ENCODE measurements around the gene CAMKK1.

Gene CAMKK1

GRCh38 chr17:3900646-3901045 is 7.8 kb upstream of the CAMKK1 start:
- Histone ChIP-seq H3K36me3 (ENCODE audit: insufficient read depth, low read length) (no peaks in the 10 kb centered on the region), H3K27me3 (ENCODE audit: insufficient read depth, low read length) (peaks cover 8% of the 10 kb centered on the region), H2AFZ (ENCODE audit: low read depth, low read length) (no peak overlapping the region), H3K4me1 (ENCODE audit: insufficient read depth, low read length) (no peaks in the 10 kb centered on the region), H3K4me3 (ENCODE audit: low read length) (no peak overlapping the region), H3K9me3 (ENCODE audit: low read length) (no peaks in the 10 kb centered on the region)

DNA sequence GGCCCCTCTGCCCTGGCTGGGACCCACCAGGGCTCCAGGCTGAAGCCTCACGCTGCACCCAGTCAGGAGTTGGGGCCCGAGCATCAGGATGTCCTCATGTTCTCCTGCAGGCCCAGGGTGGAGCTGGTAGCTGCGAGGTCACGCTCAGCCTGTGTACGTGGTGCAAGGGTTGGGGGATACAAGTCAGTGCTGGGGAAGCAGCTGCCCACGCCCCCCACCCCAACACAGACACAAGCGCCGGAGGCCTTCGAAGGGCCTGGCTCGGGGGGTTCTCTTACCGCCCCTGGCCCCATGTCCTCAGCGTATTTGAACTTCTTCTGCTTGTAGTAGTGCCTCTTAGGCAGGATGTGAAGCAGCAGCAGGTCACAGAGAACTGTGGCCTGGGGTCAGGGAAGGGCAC is 4.9 kb upstream of the CAMKK1 start:
- Histone ChIP-seq H2AFZ (ENCODE audit: low read depth, low read length) (no peak overlapping the region), H3K27me3 (ENCODE audit: insufficient read depth, low read length) (peaks cover 13% of the 10 kb centered on the region)

GRCh38 chr17:3896968-3897235 is 4.0 kb upstream of the CAMKK1 start:
- no peaks in the 10 kb centered on the region for H3K9me3 ChIP-seq (ENCODE audit: low read length)
- H3K4me3 ChIP-seq (ENCODE audit: low read length): no peak overlapping the region
- peaks cover 3% of the 10 kb centered on the region for H3K4me1 ChIP-seq (ENCODE audit: insufficient read depth, low read length)
- peaks cover 16% of the 10 kb centered on the region for H3K27me3 ChIP-seq (ENCODE audit: insufficient read depth, low read length)
- H2AFZ ChIP-seq (ENCODE audit: low read depth, low read length): no peak overlapping the region
- H3K36me3 ChIP-seq (ENCODE audit: insufficient read depth, low read length): no peaks in the 10 kb centered on the region

More for the DNA sequence above, 4.9 kb upstream of the CAMKK1 start:
- no peaks in the 10 kb centered on the region for H3K36me3 ChIP-seq (ENCODE audit: insufficient read depth, low read length)
- no peaks in the 10 kb centered on the region for H3K4me1 ChIP-seq (ENCODE audit: insufficient read depth, low read length)
- no peaks in the 10 kb centered on the region for H3K9me3 ChIP-seq (ENCODE audit: low read length)
- H3K4me3 ChIP-seq (ENCODE audit: low read length): no peak overlapping the region

- Histone ChIP-seq H3K4me1 (ENCODE audit: insufficient read depth, low read length) (peaks cover 5% of the 10 kb centered on the region), H3K27me3 (ENCODE audit: insufficient read depth, low read length) (peaks cover 21% of the 10 kb centered on the region), H3K4me3 (ENCODE audit: low read length) (no peak overlapping the region), H3K36me3 (ENCODE audit: insufficient read depth, low read length) (no peaks in the 10 kb centered on the region), H3K9me3 (ENCODE audit: low read length) (no peaks in the 10 kb centered on the region), H2AFZ (ENCODE audit: low read depth, low read length) (no peak overlapping the region)
These were observed 3.5 kb upstream of the CAMKK1 start for GRCh38 chr17:3896108-3896967.

- Histone ChIP-seq H3K4me3 (ENCODE audit: low read length) (no peak overlapping the region), H3K27me3 (ENCODE audit: insufficient read depth, low read length) (peaks cover 31% of the 10 kb centered on the region), H3K9me3 (ENCODE audit: low read length) (no peaks in the 10 kb centered on the region), H3K4me1 (ENCODE audit: insufficient read depth, low read length) (peaks cover 5% of the 10 kb centered on the region), H3K36me3 (ENCODE audit: insufficient read depth, low read length) (no peaks in the 10 kb centered on the region), H2AFZ (ENCODE audit: low read depth, low read length) (no peak overlapping the region)
These were observed 2.5 kb upstream of the CAMKK1 start for GRCh38 chr17:3895354-3895753.

DNA sequence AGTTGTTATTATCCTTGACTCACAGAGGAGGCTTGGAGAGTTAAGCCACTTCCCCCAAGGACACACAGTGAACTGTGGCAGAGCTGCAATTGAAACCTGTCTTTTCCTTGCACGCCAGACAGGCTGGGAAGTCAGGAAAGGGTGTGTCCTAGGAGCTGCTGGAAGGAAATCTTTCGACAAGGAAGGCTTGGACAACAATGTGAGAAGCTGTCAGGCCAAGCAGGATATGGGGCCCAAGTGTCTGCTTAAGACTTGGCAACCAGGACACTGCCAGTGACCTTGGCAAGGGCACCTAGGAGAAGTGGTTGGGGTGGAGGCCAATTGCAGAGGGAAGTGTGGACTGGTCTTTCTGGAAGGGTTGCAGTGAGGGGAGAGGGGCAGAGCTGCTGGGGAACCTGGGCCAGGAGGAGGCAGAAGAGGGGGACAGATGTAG is 2.1 kb upstream of the CAMKK1 start:
- Histone ChIP-seq H3K36me3 (ENCODE audit: insufficient read depth, low read length) (no peaks in the 10 kb centered on the region), H3K4me1 (ENCODE audit: insufficient read depth, low read length) (peaks cover 5% of the 10 kb centered on the region), H2AFZ (ENCODE audit: low read depth, low read length) (no peak overlapping the region), H3K9me3 (ENCODE audit: low read length) (no peaks in the 10 kb centered on the region), H3K27me3 (ENCODE audit: insufficient read depth, low read length) (peaks cover 35% of the 10 kb centered on the region), H3K4me3 (ENCODE audit: low read length) (no peak overlapping the region)

DNA sequence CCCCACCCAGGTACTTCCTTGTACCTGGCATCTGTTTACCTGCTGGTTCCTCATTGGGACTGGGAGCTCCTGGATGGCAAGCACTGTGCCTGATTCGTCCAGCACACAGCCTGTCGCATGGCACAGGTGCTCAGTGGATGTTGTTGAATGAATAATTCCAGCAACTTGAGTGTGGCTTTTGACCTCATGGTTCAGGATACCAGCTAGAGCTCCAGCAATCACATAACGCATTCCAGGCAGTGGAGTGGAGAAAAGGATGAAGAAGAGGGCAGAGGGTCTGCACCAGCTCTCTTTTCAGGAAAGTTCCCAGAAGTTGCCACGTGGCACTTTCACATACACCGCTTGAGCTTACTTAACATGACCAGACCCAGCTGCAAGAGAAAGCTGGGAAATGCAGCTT is 1.3 kb upstream of the CAMKK1 start:
- Histone ChIP-seq H3K4me1 (ENCODE audit: insufficient read depth, low read length) (peaks cover 5% of the 10 kb centered on the region), H3K9me3 (ENCODE audit: low read length) (no peaks in the 10 kb centered on the region), H3K27me3 (ENCODE audit: insufficient read depth, low read length) (peaks cover 40% of the 10 kb centered on the region), H3K36me3 (ENCODE audit: insufficient read depth, low read length) (no peaks in the 10 kb centered on the region), H3K4me3 (ENCODE audit: low read length) (no peak overlapping the region), H2AFZ (ENCODE audit: low read depth, low read length) (no peak overlapping the region)

DNA sequence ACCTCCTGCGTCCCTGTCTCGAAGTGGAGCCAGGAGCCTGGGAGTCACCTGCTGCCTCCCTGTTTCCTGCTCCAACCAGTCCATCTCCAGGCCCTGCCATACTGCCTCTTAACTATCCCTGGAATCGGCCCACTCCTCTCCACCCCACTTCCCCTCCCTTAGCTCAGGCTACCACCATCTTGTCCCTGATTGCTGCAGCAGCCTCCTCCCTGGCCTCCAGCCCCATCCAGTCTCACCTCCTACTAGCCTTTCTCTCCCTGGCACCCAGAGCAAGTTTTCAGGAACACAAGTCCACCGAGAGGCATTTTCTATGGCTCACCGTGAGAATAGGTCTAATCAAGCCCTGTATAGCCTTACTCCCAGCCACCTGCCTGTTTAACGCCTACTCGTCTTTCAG is 865 bp upstream of the CAMKK1 start:
- H3K36me3 ChIP-seq (ENCODE audit: insufficient read depth, low read length): no peaks in the 10 kb centered on the region
- H2AFZ ChIP-seq (ENCODE audit: low read depth, low read length): peak overlapping the region; percentile 78
- peak overlapping the region; percentile 54 for H3K4me3 ChIP-seq (ENCODE audit: low read length)
- peaks cover 44% of the 10 kb centered on the region for H3K27me3 ChIP-seq (ENCODE audit: insufficient read depth, low read length)
- peaks cover 5% of the 10 kb centered on the region for H3K4me1 ChIP-seq (ENCODE audit: insufficient read depth, low read length)
- no peaks in the 10 kb centered on the region for H3K9me3 ChIP-seq (ENCODE audit: low read length)

DNA sequence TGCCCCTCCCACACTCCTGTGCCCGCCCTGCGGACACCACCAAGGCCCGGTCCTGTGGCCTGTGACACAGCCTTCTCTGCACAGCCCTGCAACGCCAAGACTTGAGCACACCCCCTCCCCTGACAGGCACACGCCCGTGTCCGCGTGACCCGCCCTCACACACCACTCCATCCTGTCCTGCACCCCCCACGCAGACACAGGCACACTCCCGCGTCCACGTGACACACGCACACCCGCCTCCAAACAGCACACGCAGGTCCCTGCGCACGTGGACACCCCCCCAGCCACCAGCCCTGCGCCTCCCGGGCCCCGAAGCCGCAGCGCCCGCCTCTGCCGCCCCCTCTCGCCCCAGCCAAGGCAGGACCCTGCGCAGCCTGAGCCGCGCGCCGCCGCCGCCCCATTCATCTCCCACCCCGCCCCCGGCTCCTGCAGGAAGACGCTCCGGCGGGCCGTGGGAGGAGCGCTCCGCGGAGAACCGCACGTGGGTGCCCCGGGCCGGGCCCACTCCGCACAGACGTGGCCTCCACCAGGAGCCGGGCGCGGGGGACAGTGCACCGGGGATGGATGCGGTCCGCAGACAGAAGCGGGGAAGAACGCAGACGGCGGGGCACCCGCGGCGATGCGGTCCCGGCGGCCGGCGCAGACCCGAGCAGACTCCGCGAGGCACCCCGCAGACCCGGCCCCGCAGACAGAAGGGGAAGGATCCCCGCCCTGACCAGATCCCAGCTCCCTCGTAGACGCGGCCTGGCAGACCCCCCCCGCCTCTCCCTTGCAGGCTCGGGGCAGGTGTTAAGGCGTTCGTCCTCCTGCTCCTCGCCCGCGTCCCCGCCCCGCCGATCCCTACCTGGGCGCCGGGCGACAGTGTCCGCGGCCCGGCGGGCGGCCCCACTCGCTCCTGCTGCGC is 506 bp downstream of the CAMKK1 start:
- H3K9me3 ChIP-seq (ENCODE audit: low read length): no peaks in the 10 kb centered on the region
- no peaks in the 10 kb centered on the region for H3K36me3 ChIP-seq (ENCODE audit: insufficient read depth, low read length)
- peaks cover 54% of the 10 kb centered on the region for H3K27me3 ChIP-seq (ENCODE audit: insufficient read depth, low read length)
- H3K4me1 ChIP-seq (ENCODE audit: insufficient read depth, low read length): peaks cover 5% of the 10 kb centered on the region
- peak overlapping the region; percentile 87 for H2AFZ ChIP-seq (ENCODE audit: low read depth, low read length)
- peak overlapping the region; percentile 52 for H3K4me3 ChIP-seq (ENCODE audit: low read length)

GRCh38 chr17:3891626-3892094 is 1.2 kb downstream of the CAMKK1 start:
- Histone ChIP-seq H2AFZ (ENCODE audit: low read depth, low read length) (no peak overlapping the region), H3K36me3 (ENCODE audit: insufficient read depth, low read length) (no peaks in the 10 kb centered on the region), H3K4me3 (ENCODE audit: low read length) (peak overlapping the region; percentile 52), H3K9me3 (ENCODE audit: low read length) (no peaks in the 10 kb centered on the region), H3K4me1 (ENCODE audit: insufficient read depth, low read length) (peaks cover 5% of the 10 kb centered on the region), H3K27me3 (ENCODE audit: insufficient read depth, low read length) (peaks cover 55% of the 10 kb centered on the region)

- no peak overlapping the region for H3K4me3 ChIP-seq (ENCODE audit: low read length)
- no peak overlapping the region for H2AFZ ChIP-seq (ENCODE audit: low read depth, low read length)
- H3K4me1 ChIP-seq (ENCODE audit: insufficient read depth, low read length): peaks cover 5% of the 10 kb centered on the region
- H3K27me3 ChIP-seq (ENCODE audit: insufficient read depth, low read length): peaks cover 49% of the 10 kb centered on the region
- H3K36me3 ChIP-seq (ENCODE audit: insufficient read depth, low read length): no peaks in the 10 kb centered on the region
- no peaks in the 10 kb centered on the region for H3K9me3 ChIP-seq (ENCODE audit: low read length)
These were observed 2.0 kb downstream of the CAMKK1 start for GRCh38 chr17:3890878-3891219.

- no peaks in the 10 kb centered on the region for H3K9me3 ChIP-seq (ENCODE audit: low read length)
- peaks cover 5% of the 10 kb centered on the region for H3K4me1 ChIP-seq (ENCODE audit: insufficient read depth, low read length)
- no peaks in the 10 kb centered on the region for H3K36me3 ChIP-seq (ENCODE audit: insufficient read depth, low read length)
- peaks cover 49% of the 10 kb centered on the region for H3K27me3 ChIP-seq (ENCODE audit: insufficient read depth, low read length)
- H2AFZ ChIP-seq (ENCODE audit: low read depth, low read length): no peak overlapping the region
- H3K4me3 ChIP-seq (ENCODE audit: low read length): no peak overlapping the region
These were observed 2.6 kb downstream of the CAMKK1 start for GRCh38 chr17:3890082-3890877.

All from neuron (in vitro differentiated cells).